ENCODE measurements around the gene CLIP4. TPM values are rescaled to one million over a fixed set of nuclear protein-coding genes. Genes with fewer than 3 reads are reported as not detected.

CLIP4 gene
- total RNA-seq, 3 donors from 2014 or later (not counting 1 experiment from before 2014, with no cell fraction given), result 56.8 to 88.0 (median 72.6) TPM

DNA sequence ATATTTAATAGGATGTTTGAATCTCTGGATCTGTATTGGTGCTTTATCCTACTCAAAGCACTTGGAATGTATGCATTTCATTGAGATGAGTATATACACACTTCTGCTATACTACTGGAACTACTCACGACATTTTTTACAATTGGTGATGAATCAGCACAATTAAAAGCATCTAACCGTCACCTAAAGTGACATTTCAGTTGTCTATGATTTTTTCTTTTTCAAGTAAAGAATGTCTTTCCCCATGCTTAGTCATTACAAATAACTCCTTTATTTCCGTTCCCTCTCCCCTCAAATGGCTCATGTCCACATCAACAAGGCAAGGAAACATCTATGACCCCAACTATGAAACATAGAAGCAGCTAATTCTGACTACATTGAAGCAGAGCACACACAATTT lies 77.3 kb downstream of the CLIP4 start:
- Histone ChIP-seq H3K4me3 (ENCODE audit: low read length) (no peak overlapping the region), H3K9me3 (ENCODE audit: control insufficient read depth, insufficient read depth, low read length) (no peaks in the 10 kb centered on the region), H3K27ac (ENCODE audit: low read length) (no peak overlapping the region), H3K36me3 (ENCODE audit: control insufficient read depth, insufficient read depth, low read length) (peaks cover 12% of the 10 kb centered on the region), H3K4me1 (ENCODE audit: control insufficient read depth, insufficient read depth, low read length) (no peaks in the 10 kb centered on the region), H3K27me3 (ENCODE audit: control insufficient read depth, insufficient read depth, low read length) (no peaks in the 10 kb centered on the region)
- ATAC-seq (no peak), DNase-seq (no peak)
- Mint-ChIP-seq H3K27ac (no peak overlapping the region), H3K9me3 (no peaks in the 10 kb centered on the region), H3K27me3 (ENCODE audit: low read depth in 2 of 2) (no peaks in the 10 kb centered on the region), H3K4me3 (no peak overlapping the region), H3K4me1 (peaks cover 5 to 6% of the 10 kb centered on the region in 2 donors), H3K36me3 (peaks cover 6% of the 10 kb centered on the region)
- 65% methylated on average over 3 of the region's 3 CpGs for WGBS (ENCODE audit: insufficient coverage)
- TF ChIP-seq, protein P1, sequence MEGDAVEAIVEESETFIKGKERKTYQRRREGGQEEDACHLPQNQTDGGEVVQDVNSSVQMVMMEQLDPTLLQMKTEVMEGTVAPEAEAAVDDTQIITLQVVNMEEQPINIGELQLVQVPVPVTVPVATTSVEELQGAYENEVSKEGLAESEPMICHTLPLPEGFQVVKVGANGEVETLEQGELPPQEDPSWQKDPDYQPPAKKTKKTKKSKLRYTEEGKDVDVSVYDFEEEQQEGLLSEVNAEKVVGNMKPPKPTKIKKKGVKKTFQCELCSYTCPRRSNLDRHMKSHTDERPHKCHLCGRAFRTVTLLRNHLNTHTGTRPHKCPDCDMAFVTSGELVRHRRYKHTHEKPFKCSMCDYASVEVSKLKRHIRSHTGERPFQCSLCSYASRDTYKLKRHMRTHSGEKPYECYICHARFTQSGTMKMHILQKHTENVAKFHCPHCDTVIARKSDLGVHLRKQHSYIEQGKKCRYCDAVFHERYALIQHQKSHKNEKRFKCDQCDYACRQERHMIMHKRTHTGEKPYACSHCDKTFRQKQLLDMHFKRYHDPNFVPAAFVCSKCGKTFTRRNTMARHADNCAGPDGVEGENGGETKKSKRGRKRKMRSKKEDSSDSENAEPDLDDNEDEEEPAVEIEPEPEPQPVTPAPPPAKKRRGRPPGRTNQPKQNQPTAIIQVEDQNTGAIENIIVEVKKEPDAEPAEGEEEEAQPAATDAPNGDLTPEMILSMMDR (IDR thresholded peaks at IDR 0.05), result no peak
- intact Hi-C loops (cut with micrococcal nuclease), result no loop called here

DNA sequence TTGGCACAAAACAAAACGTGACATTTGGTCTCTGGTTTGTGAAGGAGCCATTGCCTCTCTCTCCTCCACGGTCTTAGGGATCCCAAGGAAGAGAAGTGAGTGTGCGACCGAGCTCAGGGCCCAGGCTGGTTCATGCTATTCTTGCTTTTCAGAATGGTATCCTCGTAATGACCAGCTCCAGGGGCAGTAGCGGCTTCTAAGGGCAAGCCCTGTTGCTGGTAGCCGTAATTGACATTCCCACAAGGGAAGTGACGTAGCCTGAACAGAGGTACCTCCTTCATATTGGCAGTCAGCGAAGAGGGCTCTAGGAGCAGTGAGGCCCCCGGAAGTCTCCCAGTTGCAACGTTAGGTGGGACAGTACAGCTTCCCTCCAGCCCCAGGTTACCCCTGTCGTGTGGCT lies 77.9 kb downstream of the CLIP4 start:
- Mint-ChIP-seq H3K27me3 (ENCODE audit: low read depth in 2 of 2) (no peaks in the 10 kb centered on the region), H3K27ac (no peak overlapping the region), H3K4me1 (peaks cover 5 to 6% of the 10 kb centered on the region in 2 donors), H3K4me3 (no peak overlapping the region), H3K36me3 (no peaks in the 10 kb centered on the region), H3K9me3 (no peaks in the 10 kb centered on the region)
- 95% methylated on average over 12 of the region's 12 CpGs for WGBS (ENCODE audit: insufficient coverage)
- H3K27ac ChIP-seq (ENCODE audit: low read length), result no peak overlapping the region
- H3K4me1 ChIP-seq (ENCODE audit: control insufficient read depth, insufficient read depth, low read length), result no peaks in the 10 kb centered on the region
- no peaks in the 10 kb centered on the region for H3K27me3 ChIP-seq (ENCODE audit: control insufficient read depth, insufficient read depth, low read length)
- TF ChIP-seq, protein P1 (IDR thresholded peaks at IDR 0.05), result no peak
- H3K36me3 ChIP-seq (ENCODE audit: control insufficient read depth, insufficient read depth, low read length), result peaks cover 9% of the 10 kb centered on the region
- no peaks in the 10 kb centered on the region for H3K9me3 ChIP-seq (ENCODE audit: control insufficient read depth, insufficient read depth, low read length)
- ATAC-seq (no peak), DNase-seq (no peak)
- H3K4me3 ChIP-seq (ENCODE audit: low read length), result no peak overlapping the region
- intact Hi-C loops (cut with micrococcal nuclease), result no loop called here

DNA sequence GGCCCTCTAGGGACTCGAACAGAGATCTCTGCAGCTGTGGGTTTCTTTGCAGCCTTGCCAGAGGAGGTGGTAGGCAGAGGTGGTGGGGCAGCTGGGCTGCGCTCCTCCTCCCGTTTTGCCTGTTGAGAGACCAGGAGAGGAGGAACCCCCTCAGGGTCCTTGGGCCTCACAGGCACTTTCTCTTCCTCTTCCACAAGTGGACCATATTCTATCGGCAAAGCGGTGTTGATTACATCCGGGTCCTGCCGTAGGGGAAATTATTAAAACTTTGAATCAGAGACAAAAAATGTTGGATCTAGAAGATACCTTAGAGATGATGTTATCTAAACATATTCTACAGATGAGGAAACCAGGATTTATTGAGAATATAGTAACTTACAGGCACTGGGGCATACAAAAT lies 78.5 kb downstream of the CLIP4 start:
- Mint-ChIP-seq H3K4me1 (peaks cover 5 to 6% of the 10 kb centered on the region in 2 donors), H3K27me3 (ENCODE audit: low read depth in 2 of 2) (no peaks in the 10 kb centered on the region), H3K27ac (no peak overlapping the region), H3K9me3 (no peaks in the 10 kb centered on the region), H3K4me3 (no peak overlapping the region), H3K36me3 (no peaks in the 10 kb centered on the region)
- no peak overlapping the region for H3K27ac ChIP-seq (ENCODE audit: low read length)
- WGBS (ENCODE audit: insufficient coverage), result 94% methylated on average over 3 of the region's 7 CpGs
- H3K4me1 ChIP-seq (ENCODE audit: control insufficient read depth, insufficient read depth, low read length), result no peaks in the 10 kb centered on the region
- TF ChIP-seq, protein P1 (IDR thresholded peaks at IDR 0.05), result no peak
- H3K36me3 ChIP-seq (ENCODE audit: control insufficient read depth, insufficient read depth, low read length), result peaks cover 8% of the 10 kb centered on the region
- intact Hi-C loops (cut with micrococcal nuclease), result no loop called here
- no peaks in the 10 kb centered on the region for H3K27me3 ChIP-seq (ENCODE audit: control insufficient read depth, insufficient read depth, low read length)
- no peaks in the 10 kb centered on the region for H3K9me3 ChIP-seq (ENCODE audit: control insufficient read depth, insufficient read depth, low read length)
- ATAC-seq, result no peak
- no peak for DNase-seq
- H3K4me3 ChIP-seq (ENCODE audit: low read length), result no peak overlapping the region

GRCh38 chr2:29195796-29196195 lies 80.6 kb downstream of the CLIP4 start:
- no peak overlapping the region for H3K27ac Mint-ChIP-seq

More at GRCh38 chr2:29195796-29196195, 80.6 kb downstream of the CLIP4 start:
- no peaks in the 10 kb centered on the region for H3K4me1 ChIP-seq (ENCODE audit: control insufficient read depth, insufficient read depth, low read length)
- no peak overlapping the region for H3K4me3 ChIP-seq (ENCODE audit: low read length)
- no peaks in the 10 kb centered on the region for H3K9me3 Mint-ChIP-seq
- H3K4me1 Mint-ChIP-seq, result peaks cover 5 to 6% of the 10 kb centered on the region in 2 donors
- TF ChIP-seq, protein P1 (IDR thresholded peaks at IDR 0.05), result no peak
- no peaks in the 10 kb centered on the region for H3K9me3 ChIP-seq (ENCODE audit: control insufficient read depth, insufficient read depth, low read length)
- H3K27me3 Mint-ChIP-seq (ENCODE audit: low read depth in 2 of 2), result no peaks in the 10 kb centered on the region
- intact Hi-C loops (cut with micrococcal nuclease), result loop anchor here (1.0 to 2.0 kb wide), 4 partner anchors 181 to 629 kb away; no protein-coding TSS in a partner anchor
- WGBS (ENCODE audit: insufficient coverage), result 89% methylated on average over 8 of the region's 8 CpGs
- DNase-seq, result no peak
- no peaks in the 10 kb centered on the region for H3K36me3 Mint-ChIP-seq
- no peak overlapping the region for H3K4me3 Mint-ChIP-seq
- no peaks in the 10 kb centered on the region for H3K27me3 ChIP-seq (ENCODE audit: control insufficient read depth, insufficient read depth, low read length)
- no peak for ATAC-seq
- H3K36me3 ChIP-seq (ENCODE audit: control insufficient read depth, insufficient read depth, low read length), result peaks cover 8% of the 10 kb centered on the region
- H3K27ac ChIP-seq (ENCODE audit: low read length), result no peak overlapping the region
